GM18499 (cell line): ENCODE data around the gene WHRN.

ENCODE experiments used
- ATAC-seq: cut with Tn5 transposase; IDR thresholded peaks from one replicate; pipeline ENCODE4 v1.9.1; 2021; ENCODE audit warnings: moderate number of reproducible peaks; ENCODE audit not compliant: insufficient read depth, unreplicated experiment

WHRN gene

DNA sequence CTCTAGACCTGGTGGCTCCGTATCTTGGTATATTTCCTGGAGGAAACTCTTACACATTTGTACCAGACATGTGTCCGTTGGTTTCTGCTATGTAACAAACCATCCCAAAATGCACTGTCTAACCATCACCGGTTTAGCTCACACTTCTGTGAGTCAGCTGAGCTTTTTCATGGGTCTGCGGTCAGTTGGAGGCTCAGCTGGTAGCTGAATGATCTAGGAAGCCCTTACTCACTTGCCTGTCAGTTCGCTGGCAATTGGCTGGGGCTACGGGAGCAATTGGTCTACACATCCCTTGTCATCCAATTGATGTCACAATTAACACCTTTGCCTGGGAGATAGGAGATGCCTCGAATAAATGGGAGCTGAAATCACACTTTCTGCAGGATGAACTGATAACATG, 11.6 kb upstream of the WHRN start:
- no peak for ATAC-seq

GRCh38 chr9:114515528-114515927, 10.3 kb upstream of the WHRN start:
- ATAC-seq: no peak

DNA sequence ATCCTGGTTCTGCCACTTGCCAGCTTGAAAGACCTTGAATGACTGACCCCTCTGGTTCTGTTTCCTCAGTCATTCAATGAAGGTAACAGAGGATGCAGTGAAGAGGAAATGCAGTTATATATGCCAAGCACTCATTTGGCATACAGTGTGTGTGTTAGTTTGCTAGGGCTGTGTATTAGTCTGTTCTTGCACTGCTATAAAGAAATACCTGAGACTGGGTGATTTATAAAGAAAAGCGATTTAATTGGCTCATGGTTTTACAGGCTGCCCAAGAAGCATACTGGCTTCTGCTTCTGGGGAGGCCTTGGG, 8.6 kb upstream of the WHRN start:
- no peak for ATAC-seq

- ATAC-seq: no peak
These were observed 8.0 kb upstream of the WHRN start for GRCh38 chr9:114513055-114513958.

- no peak for ATAC-seq
These were observed 7.0 kb upstream of the WHRN start for GRCh38 chr9:114511978-114512874.

GRCh38 chr9:114507726-114508125, 2.5 kb upstream of the WHRN start:
- no peak for ATAC-seq

DNA sequence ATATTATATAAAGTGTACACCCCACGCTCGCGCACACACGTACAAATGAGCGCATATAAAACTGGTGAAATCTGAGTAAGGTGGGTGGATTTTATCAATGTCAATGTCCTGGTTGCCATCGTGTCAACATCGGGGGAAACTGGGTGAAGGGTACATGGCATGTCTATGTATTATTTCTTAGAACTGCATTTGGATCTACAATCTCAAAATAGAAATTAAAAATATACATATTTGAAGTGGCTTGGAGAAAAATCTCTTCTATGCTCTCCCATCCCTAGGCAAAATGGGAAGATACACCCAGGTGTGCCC, 763 bp upstream of the WHRN start:
- ATAC-seq: no peak

- ATAC-seq: no peak
These were observed 709 bp downstream of the WHRN start for GRCh38 chr9:114504341-114505186.

DNA sequence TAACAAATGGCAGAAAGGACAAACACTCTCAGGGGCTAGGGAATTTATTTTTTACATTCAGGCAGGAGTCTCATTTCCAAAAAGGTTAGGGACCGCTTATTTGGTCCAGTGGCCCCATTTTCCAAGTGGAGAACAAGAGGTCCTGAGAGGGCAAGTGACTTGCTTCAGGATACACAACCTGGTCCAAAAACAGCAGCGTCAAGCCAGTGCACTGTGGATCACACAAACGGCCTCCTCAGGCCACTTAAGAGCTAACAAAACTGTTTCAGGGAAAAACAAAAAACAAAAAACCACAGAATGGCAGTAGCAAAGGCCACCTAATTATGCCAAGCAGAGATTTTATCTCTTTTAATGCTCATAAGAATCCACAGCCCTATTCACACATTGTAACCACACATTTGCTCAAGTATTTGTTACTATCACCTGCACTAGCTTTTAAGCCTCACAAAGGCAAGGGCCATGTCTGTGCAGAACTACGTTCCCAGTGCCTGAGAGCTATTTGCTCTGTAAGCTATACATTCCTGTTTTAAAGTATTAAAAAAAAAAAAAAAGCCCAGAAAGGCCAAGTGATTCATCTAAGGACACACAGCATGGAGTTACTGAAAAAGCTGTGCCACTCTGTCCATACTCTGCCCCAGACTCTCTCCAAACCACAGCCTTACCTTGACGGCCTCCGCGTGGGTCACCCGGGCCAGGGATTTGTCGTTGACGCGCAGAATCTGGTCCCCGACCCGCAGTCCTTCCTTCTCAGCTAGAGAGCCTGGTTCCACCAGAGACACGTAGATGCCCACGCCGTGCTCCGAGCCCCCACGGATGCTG, 1.5 kb downstream of the WHRN start:
- ATAC-seq: no peak

- no peak for ATAC-seq
These were observed 2.3 kb downstream of the WHRN start for GRCh38 chr9:114503009-114503408.

GRCh38 chr9:114501796-114502682, 3.2 kb downstream of the WHRN start:
- ATAC-seq: no peak

- ATAC-seq: no peak
These were observed 4.5 kb downstream of the WHRN start for GRCh38 chr9:114500697-114501292.

DNA sequence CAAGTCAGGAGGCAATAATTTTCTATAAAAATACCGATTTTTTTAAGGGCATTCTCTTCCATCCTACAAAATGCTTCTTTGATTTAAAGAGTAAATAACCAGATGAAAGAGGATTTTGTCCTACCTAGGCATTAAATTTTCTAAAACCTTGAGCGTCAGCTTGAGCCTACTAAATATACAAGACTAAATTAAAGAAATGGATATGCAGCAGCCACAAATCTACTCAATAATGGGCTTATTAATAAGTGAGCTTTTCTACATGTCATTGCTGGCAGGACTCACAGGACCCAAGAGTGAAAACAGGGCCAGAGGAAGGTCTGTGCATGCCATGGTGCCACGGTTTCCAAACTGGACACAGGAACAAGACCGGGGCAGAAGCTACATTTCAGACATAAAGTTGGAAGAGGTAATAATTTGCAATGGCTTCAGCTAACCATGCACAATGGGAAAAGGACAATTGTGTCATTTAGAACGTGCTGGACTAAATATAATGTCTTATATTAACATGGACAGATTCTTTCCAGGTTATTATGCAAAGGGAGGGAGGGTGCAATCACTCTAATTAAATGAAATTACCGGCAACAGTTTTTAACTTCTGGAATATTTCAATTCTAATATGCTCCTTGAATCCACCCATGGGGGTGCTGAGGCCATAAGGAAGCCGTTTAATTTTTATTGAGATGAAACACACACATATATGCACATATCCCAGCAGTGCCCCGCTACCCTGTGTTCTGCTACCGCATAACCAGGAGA, 5.2 kb downstream of the WHRN start:
- no peak for ATAC-seq

GRCh38 chr9:114499528-114499927, 5.7 kb downstream of the WHRN start:
- no peak for ATAC-seq

- ATAC-seq: no peak
These were observed 7.4 kb downstream of the WHRN start for GRCh38 chr9:114497727-114498382.

DNA sequence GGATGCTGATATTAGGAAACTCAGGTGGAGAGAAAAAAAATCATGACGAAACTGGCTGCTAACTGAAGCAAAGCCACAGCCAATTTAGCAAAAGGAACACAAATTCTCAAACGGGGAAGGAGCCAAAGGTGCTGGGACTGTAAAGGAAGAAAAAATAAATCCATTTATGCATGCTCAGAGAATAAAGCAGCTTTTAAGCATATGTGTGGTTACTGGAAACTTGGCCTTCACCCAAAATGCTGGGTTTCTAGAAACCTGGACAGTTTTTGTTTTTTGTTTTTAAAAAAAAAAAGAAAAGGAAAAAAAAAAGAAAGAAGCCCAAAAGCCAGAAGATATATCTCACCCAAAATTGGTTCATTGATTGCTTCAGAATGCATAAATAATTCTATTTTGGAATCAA, 8.0 kb downstream of the WHRN start:
- ATAC-seq: no peak

DNA sequence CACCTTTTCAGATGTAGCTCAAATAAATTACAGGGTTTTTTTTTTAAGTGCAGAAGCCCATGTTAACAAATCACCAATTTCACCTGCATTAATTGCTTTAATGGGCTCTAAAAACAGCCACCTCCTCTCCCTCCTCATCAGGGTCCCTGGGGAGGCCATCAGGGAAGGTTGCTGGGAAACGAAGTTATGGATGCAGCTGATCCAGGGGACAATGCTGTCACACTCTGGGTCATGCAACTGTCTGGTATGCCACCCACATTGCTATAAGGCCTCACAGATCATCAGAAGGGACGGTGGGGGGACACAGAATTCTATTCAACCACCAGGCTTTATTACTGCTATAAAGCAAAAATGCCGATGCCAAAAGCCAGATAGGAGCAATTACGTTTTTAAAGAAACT, 9.3 kb downstream of the WHRN start:
- ATAC-seq: no peak
